Neural cell (in vitro differentiated cells): Measurements from ENCODE around the gene PDLIM5. TPM values are rescaled to one million over a fixed set of nuclear protein-coding genes. Genes with fewer than 3 reads are reported as not detected.

ENCODE experiments used
- H2AFZ ChIP-seq: fragments of 200-600, 300-800 bp; sonication (generic), shearing (Covaris generic); 2 replicates; pipeline ENCODE4 v1.6.0; 2014; ENCODE audit warnings: low read depth, mild to moderate bottlenecking, antibody characterized with exemption, low read length, moderate library complexity
- H3F3A ChIP-seq: fragments of 200-600 bp; shearing (Covaris generic); 2 replicates; pipeline ENCODE4 v1.6.1; 2016; ENCODE audit warnings: mild to moderate bottlenecking, moderate library complexity, mixed read lengths, antibody characterized with exemption, low read length; ENCODE audit not compliant: insufficient read depth, poor library complexity, severe bottlenecking
- H3K27ac ChIP-seq: fragments of 200-600, 300-800 bp; sonication (generic), shearing (Covaris generic); 2 replicates; pipeline ENCODE4 v1.5.1; 2014; ENCODE audit warnings: mild to moderate bottlenecking, low read length, moderate library complexity
- H3K27me3 ChIP-seq: fragments of 300-800, 200-600 bp; sonication (generic), shearing (Covaris generic); 2 replicates; pipeline ENCODE4 v1.6.0; 2014; ENCODE audit warnings: mild to moderate bottlenecking, low read depth, low read length, moderate library complexity; ENCODE audit not compliant: insufficient read depth
- H3K36me3 ChIP-seq: fragments of 300-800, 200-600 bp; sonication (generic), shearing (Covaris generic); 2 replicates; pipeline ENCODE4 v1.5.1; 2014; ENCODE audit warnings: mild to moderate bottlenecking, antibody characterized with exemption, low read length, moderate library complexity; ENCODE audit not compliant: insufficient read depth
- H3K4me2 ChIP-seq: fragments of 300-800, 200-600 bp; sonication (generic), shearing (Covaris generic); 2 replicates; pipeline ENCODE4 v1.6.0; 2014; ENCODE audit warnings: mild to moderate bottlenecking, low read length
- H3K4me3 ChIP-seq: fragments of 300-800, 200-600 bp; sonication (generic), shearing (Covaris generic); 2 replicates; pipeline ENCODE4 v1.5.1; 2014; ENCODE audit warnings: mild to moderate bottlenecking, low read length, moderate library complexity
- H3K79me2 ChIP-seq: fragments of 200-600 bp; shearing (Covaris generic); replicated peaks from 2 replicates; pipeline ENCODE4 v1.6.0; 2014; ENCODE audit warnings: mild to moderate bottlenecking, low read length, moderate library complexity; ENCODE audit not compliant: insufficient read depth
- H3K9ac ChIP-seq: fragments of 300-800, 200-600 bp; sonication (generic), shearing (Covaris generic); 2 replicates; pipeline ENCODE4 v1.6.1; 2016; ENCODE audit warnings: mild to moderate bottlenecking, low read length, mixed read lengths
- H3K9me2 ChIP-seq: fragments of 200-600 bp; shearing (Covaris generic); 2 replicates; pipeline ENCODE4 v1.6.1; 2016; ENCODE audit warnings: mild to moderate bottlenecking, low read length, mixed read lengths; ENCODE audit not compliant: insufficient read depth
- H3K9me3 ChIP-seq: fragments of 200-600, 300-800 bp; sonication (generic), shearing (Covaris generic); 2 replicates; pipeline ENCODE4 v1.6.1; 2016; ENCODE audit warnings: mild to moderate bottlenecking, mixed run types, low read length, moderate library complexity, mixed read lengths
- H4K20me1 ChIP-seq: fragments of 200-600 bp; shearing (Covaris generic); 2 replicates; pipeline ENCODE4 v1.6.1; 2016; ENCODE audit warnings: mild to moderate bottlenecking, mixed run types; ENCODE audit not compliant: insufficient read depth
- EP300 ChIP-seq: fragments of 450-650 bp; conservative IDR thresholded peaks from 2 replicates; pipeline ENCODE4 v1.6.1; 2014; ENCODE audit warnings: antibody characterized with exemption, mild to moderate bottlenecking, moderate library complexity; ENCODE audit not compliant: poor library complexity, severe bottlenecking
- EZH2 ChIP-seq: fragments of 200-600, 300-800 bp; shearing (Covaris generic), sonication (generic); IDR thresholded peaks from 2 replicates; pipeline ENCODE4 v1.6.1; 2014; ENCODE audit warnings: antibody characterized with exemption, low read length, borderline replicate concordance, mild to moderate bottlenecking; ENCODE audit not compliant: insufficient read depth, poor library complexity, severe bottlenecking
- MXI1 ChIP-seq: fragments of 450-650 bp; conservative IDR thresholded peaks from 2 replicates; pipeline ENCODE4 v1.6.1; 2014; ENCODE audit warnings: antibody characterized with exemption, mild to moderate bottlenecking; ENCODE audit not compliant: poor library complexity, severe bottlenecking
- POLR2AphosphoS5 ChIP-seq: IDR thresholded peaks from 2 replicates; pipeline ENCODE4 v1.6.1; 2012
- RAD21 ChIP-seq: fragments of 450-650 bp; conservative IDR thresholded peaks from 2 replicates; pipeline ENCODE4 v1.6.1; 2014; ENCODE audit warnings: antibody characterized with exemption, mild to moderate bottlenecking, moderate library complexity
- SMC3 ChIP-seq: fragments of 450-650 bp; conservative IDR thresholded peaks from 2 replicates; pipeline ENCODE4 v1.6.1; 2014; ENCODE audit warnings: antibody characterized with exemption, mild to moderate bottlenecking, moderate library complexity; ENCODE audit not compliant: poor library complexity
- TAF1 ChIP-seq: IDR thresholded peaks from 2 replicates; pipeline ENCODE4 v1.6.1; 2012; ENCODE audit warnings: low read depth
- polyA plus RNA-seq: library from polyadenylated mRNA; depleted of rRNA; stranded (reverse); fragments of >200 nt; gene quantifications from 2 replicates; pipeline ENCODE4 v1.2.3, GENCODE V29; 2014
- TF ChIP-seq, protein P1 (sequence below): fragments of 450-650 bp; IDR thresholded peaks from 2 replicates; pipeline ENCODE4 v1.5.1; 2014; ENCODE audit warnings: antibody characterized with exemption, mild to moderate bottlenecking, moderate library complexity; ENCODE audit not compliant: poor library complexity, severe bottlenecking
- TF ChIP-seq, protein P2 (sequence below): IDR thresholded peaks from 2 replicates; pipeline ENCODE4 v1.6.1; 2012; ENCODE audit warnings: borderline replicate concordance

Gene PDLIM5
- polyA plus RNA-seq, 1 donor from 2014 or later: 1.6 TPM

DNA sequence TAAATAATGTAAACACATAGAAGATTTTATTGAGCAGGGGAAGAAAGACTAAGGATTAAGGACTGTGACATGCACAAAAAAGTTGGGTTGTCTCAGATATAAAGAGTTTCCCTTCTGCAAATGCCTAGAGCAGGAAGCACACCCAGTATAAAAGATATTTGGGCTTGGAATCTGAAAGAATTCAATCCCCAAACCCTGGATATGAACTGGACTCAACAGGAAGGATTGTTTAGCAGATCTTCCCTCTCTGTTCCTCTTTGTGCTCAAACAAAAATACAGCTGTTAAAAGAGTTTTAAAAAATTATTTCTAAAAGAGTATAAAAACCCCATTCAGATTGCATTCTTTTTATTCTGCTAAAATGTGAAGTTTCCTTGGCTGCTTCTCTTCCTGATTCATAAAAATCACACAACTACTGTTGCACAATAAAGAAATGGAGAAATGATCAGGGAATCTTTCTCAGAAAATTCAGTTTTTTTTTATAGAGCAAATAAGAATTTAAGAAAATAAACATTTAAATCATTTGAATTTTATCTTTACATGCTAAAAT, 71.4 kb downstream of the PDLIM5 start:
- Histone ChIP-seq H3K4me3 (no peak overlapping the region), H3K9me3 (no peaks in the 10 kb centered on the region), H3K9me2 (no peaks in the 10 kb centered on the region), H3K79me2 (no peaks in the 10 kb centered on the region), H3K9ac (no peak overlapping the region), H3K4me2 (no peak overlapping the region), H4K20me1 (no peaks in the 10 kb centered on the region), H3K27ac (no peak overlapping the region), H3F3A (no peaks in the 10 kb centered on the region), H3K36me3 (no peaks in the 10 kb centered on the region), H2AFZ (no peak overlapping the region), H3K27me3 (no peaks in the 10 kb centered on the region)
- TF ChIP-seq MXI1 (no peak), RAD21 (no peak), SMC3 (no peak), EP300 (no peak), EZH2 (no peak), POLR2AphosphoS5 (no peak), TAF1 (no peak)
- TF ChIP-seq, protein P1, sequence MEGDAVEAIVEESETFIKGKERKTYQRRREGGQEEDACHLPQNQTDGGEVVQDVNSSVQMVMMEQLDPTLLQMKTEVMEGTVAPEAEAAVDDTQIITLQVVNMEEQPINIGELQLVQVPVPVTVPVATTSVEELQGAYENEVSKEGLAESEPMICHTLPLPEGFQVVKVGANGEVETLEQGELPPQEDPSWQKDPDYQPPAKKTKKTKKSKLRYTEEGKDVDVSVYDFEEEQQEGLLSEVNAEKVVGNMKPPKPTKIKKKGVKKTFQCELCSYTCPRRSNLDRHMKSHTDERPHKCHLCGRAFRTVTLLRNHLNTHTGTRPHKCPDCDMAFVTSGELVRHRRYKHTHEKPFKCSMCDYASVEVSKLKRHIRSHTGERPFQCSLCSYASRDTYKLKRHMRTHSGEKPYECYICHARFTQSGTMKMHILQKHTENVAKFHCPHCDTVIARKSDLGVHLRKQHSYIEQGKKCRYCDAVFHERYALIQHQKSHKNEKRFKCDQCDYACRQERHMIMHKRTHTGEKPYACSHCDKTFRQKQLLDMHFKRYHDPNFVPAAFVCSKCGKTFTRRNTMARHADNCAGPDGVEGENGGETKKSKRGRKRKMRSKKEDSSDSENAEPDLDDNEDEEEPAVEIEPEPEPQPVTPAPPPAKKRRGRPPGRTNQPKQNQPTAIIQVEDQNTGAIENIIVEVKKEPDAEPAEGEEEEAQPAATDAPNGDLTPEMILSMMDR: no peak
- TF ChIP-seq, protein P2, sequence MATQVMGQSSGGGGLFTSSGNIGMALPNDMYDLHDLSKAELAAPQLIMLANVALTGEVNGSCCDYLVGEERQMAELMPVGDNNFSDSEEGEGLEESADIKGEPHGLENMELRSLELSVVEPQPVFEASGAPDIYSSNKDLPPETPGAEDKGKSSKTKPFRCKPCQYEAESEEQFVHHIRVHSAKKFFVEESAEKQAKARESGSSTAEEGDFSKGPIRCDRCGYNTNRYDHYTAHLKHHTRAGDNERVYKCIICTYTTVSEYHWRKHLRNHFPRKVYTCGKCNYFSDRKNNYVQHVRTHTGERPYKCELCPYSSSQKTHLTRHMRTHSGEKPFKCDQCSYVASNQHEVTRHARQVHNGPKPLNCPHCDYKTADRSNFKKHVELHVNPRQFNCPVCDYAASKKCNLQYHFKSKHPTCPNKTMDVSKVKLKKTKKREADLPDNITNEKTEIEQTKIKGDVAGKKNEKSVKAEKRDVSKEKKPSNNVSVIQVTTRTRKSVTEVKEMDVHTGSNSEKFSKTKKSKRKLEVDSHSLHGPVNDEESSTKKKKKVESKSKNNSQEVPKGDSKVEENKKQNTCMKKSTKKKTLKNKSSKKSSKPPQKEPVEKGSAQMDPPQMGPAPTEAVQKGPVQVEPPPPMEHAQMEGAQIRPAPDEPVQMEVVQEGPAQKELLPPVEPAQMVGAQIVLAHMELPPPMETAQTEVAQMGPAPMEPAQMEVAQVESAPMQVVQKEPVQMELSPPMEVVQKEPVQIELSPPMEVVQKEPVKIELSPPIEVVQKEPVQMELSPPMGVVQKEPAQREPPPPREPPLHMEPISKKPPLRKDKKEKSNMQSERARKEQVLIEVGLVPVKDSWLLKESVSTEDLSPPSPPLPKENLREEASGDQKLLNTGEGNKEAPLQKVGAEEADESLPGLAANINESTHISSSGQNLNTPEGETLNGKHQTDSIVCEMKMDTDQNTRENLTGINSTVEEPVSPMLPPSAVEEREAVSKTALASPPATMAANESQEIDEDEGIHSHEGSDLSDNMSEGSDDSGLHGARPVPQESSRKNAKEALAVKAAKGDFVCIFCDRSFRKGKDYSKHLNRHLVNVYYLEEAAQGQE: no peak

DNA sequence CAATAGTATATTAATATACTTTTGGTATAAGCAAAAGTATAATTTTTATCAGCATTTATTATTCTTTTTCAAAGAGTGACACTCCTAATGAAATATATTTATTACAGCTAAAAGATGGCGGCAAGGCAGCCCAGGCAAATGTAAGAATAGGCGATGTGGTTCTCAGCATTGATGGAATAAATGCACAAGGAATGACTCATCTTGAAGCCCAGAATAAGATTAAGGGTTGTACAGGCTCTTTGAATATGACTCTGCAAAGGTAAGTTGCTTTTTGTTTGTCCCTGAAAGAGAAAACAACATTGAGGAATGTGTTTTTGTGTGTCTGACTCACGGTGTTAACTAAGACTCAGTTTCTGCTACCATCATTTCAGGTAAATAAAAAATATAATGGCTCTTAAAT, 71.9 kb downstream of the PDLIM5 start:
- no peaks in the 10 kb centered on the region for H3K36me3 ChIP-seq
- H3F3A ChIP-seq: no peaks in the 10 kb centered on the region
- H4K20me1 ChIP-seq: no peaks in the 10 kb centered on the region
- H3K4me3 ChIP-seq: no peak overlapping the region
- no peak for TF ChIP-seq TAF1
- TF ChIP-seq, protein P2: no peak
- no peak overlapping the region for H2AFZ ChIP-seq
- H3K79me2 ChIP-seq: no peaks in the 10 kb centered on the region
- no peak overlapping the region for H3K4me2 ChIP-seq
- no peak overlapping the region for H3K9ac ChIP-seq
- no peaks in the 10 kb centered on the region for H3K9me2 ChIP-seq
- H3K27me3 ChIP-seq: no peaks in the 10 kb centered on the region
- H3K9me3 ChIP-seq: no peaks in the 10 kb centered on the region
- no peak overlapping the region for H3K27ac ChIP-seq
